ENCODE data around the gene MAN2B2.

Gene MAN2B2

GRCh38 chr4:6535329-6535692, 39.7 kb upstream of the MAN2B2 start:
- DNase-seq (no peak), ATAC-seq (replicated peaks) (no peak)
- Mint-ChIP-seq H3K4me1 (ENCODE audit: low read depth in 2 of 2) (no peaks in the 10 kb centered on the region), H3K9me3 (peaks cover 0 to 2% of the 10 kb centered on the region in 2 donors), H3K27ac (no peak overlapping the region), H3K27me3 (peaks cover 18 to 22% of the 10 kb centered on the region in 2 donors), H3K4me3 (no peak overlapping the region), H3K36me3 (ENCODE audit: insufficient read depth) (no peaks in the 10 kb centered on the region)

GRCh38 chr4:6535706-6536105, 39.3 kb upstream of the MAN2B2 start:
- Mint-ChIP-seq H3K4me3 (no peak overlapping the region), H3K27me3 (peaks cover 22 to 26% of the 10 kb centered on the region in 2 donors), H3K9me3 (peaks cover 0 to 5% of the 10 kb centered on the region in 2 donors), H3K27ac (no peak overlapping the region), H3K4me1 (ENCODE audit: low read depth in 2 of 2) (no peaks in the 10 kb centered on the region), H3K36me3 (ENCODE audit: insufficient read depth) (no peaks in the 10 kb centered on the region)
- ATAC-seq (replicated peaks) (no peak), DNase-seq (no peak)

- Mint-ChIP-seq H3K4me3 (no peak overlapping the region), H3K9me3 (peaks cover 0 to 5% of the 10 kb centered on the region in 2 donors), H3K4me1 (ENCODE audit: low read depth in 2 of 2) (no peaks in the 10 kb centered on the region), H3K27ac (no peak overlapping the region), H3K27me3 (peaks cover 32 to 38% of the 10 kb centered on the region in 2 donors), H3K36me3 (ENCODE audit: insufficient read depth) (no peaks in the 10 kb centered on the region)
- DNase-seq (no peak), ATAC-seq (replicated peaks) (no peak)
Observed at GRCh38 chr4:6538111-6538510, 36.9 kb upstream of the MAN2B2 start.

GRCh38 chr4:6538575-6538974, 36.4 kb upstream of the MAN2B2 start:
- no peak for DNase-seq
- no peaks in the 10 kb centered on the region for H3K36me3 Mint-ChIP-seq (ENCODE audit: insufficient read depth)
- no peaks in the 10 kb centered on the region for H3K4me1 Mint-ChIP-seq (ENCODE audit: low read depth in 2 of 2)
- H3K27ac Mint-ChIP-seq = no peak overlapping the region
- H3K27me3 Mint-ChIP-seq = peaks cover 37 to 43% of the 10 kb centered on the region in 2 donors
- H3K4me3 Mint-ChIP-seq = no peak overlapping the region
- H3K9me3 Mint-ChIP-seq = peaks cover 0 to 5% of the 10 kb centered on the region in 2 donors
- no peak for ATAC-seq (replicated peaks)

GRCh38 chr4:6539009-6539764, 35.8 kb upstream of the MAN2B2 start:
- DNase-seq = no peak
- H3K36me3 Mint-ChIP-seq (ENCODE audit: insufficient read depth) = peaks cover 2% of the 10 kb centered on the region
- H3K27me3 Mint-ChIP-seq = peaks cover 42 to 49% of the 10 kb centered on the region in 2 donors
- peaks cover 0 to 5% of the 10 kb centered on the region in 2 donors for H3K9me3 Mint-ChIP-seq
- no peak overlapping the region for H3K27ac Mint-ChIP-seq
- H3K4me3 Mint-ChIP-seq = no peak overlapping the region
- H3K4me1 Mint-ChIP-seq (ENCODE audit: low read depth in 2 of 2) = no peaks in the 10 kb centered on the region
- no peak for ATAC-seq (replicated peaks)

GRCh38 chr4:6540879-6541278, 34.1 kb upstream of the MAN2B2 start:
- H3K4me3 Mint-ChIP-seq = no peak overlapping the region
- ATAC-seq (replicated peaks) = no peak
- peaks cover 58 to 66% of the 10 kb centered on the region in 2 donors for H3K27me3 Mint-ChIP-seq
- H3K27ac Mint-ChIP-seq = no peak overlapping the region
- DNase-seq = no peak
- peaks cover 0 to 5% of the 10 kb centered on the region in 2 donors for H3K9me3 Mint-ChIP-seq
- H3K4me1 Mint-ChIP-seq (ENCODE audit: low read depth in 2 of 2) = no peaks in the 10 kb centered on the region
- peaks cover 2% of the 10 kb centered on the region for H3K36me3 Mint-ChIP-seq (ENCODE audit: insufficient read depth)

GRCh38 chr4:6541789-6542188, 33.2 kb upstream of the MAN2B2 start:
- H3K4me3 Mint-ChIP-seq = no peak overlapping the region
- peaks cover 0 to 5% of the 10 kb centered on the region in 2 donors for H3K9me3 Mint-ChIP-seq
- ATAC-seq (replicated peaks) = no peak

GRCh38 chr4:6542951-6543350, 32.0 kb upstream of the MAN2B2 start:
- H3K27ac Mint-ChIP-seq = no peak overlapping the region
- DNase-seq = no peak
- peaks cover 0 to 1% of the 10 kb centered on the region in 2 donors for H3K4me1 Mint-ChIP-seq (ENCODE audit: low read depth in 2 of 2)
- peaks cover 0 to 5% of the 10 kb centered on the region in 2 donors for H3K9me3 Mint-ChIP-seq
- no peak for ATAC-seq (replicated peaks)
- H3K36me3 Mint-ChIP-seq (ENCODE audit: insufficient read depth) = peaks cover 2% of the 10 kb centered on the region
- H3K4me3 Mint-ChIP-seq = no peak overlapping the region
- peaks cover 69 to 87% of the 10 kb centered on the region in 2 donors for H3K27me3 Mint-ChIP-seq

More at GRCh38 chr4:6541789-6542188, 33.2 kb upstream of the MAN2B2 start:
- Mint-ChIP-seq H3K4me1 (ENCODE audit: low read depth in 2 of 2) (peaks cover 0 to 1% of the 10 kb centered on the region in 2 donors), H3K27ac (no peak overlapping the region), H3K36me3 (ENCODE audit: insufficient read depth) (peaks cover 2% of the 10 kb centered on the region), H3K27me3 (peaks cover 58 to 75% of the 10 kb centered on the region in 2 donors)
- DNase-seq = no peak

- Mint-ChIP-seq H3K36me3 (ENCODE audit: insufficient read depth) (peaks cover 2% of the 10 kb centered on the region), H3K4me1 (ENCODE audit: low read depth in 2 of 2) (peaks cover 1 to 5% of the 10 kb centered on the region in 2 donors), H3K4me3 (no peak overlapping the region), H3K27ac (no peak overlapping the region), H3K9me3 (no peaks in the 10 kb centered on the region), H3K27me3 (peaks cover 67 to 94% of the 10 kb centered on the region in 2 donors)
- no peak for DNase-seq
- ATAC-seq (replicated peaks) = no peak
Observed at GRCh38 chr4:6546091-6546490, 28.9 kb upstream of the MAN2B2 start.

- peak; percentile 43 to 51 (median 44) for DNase-seq
- no peaks in the 10 kb centered on the region for H3K9me3 Mint-ChIP-seq
- peaks cover 2% of the 10 kb centered on the region for H3K36me3 Mint-ChIP-seq (ENCODE audit: insufficient read depth)
- peaks cover 1 to 5% of the 10 kb centered on the region in 2 donors for H3K4me1 Mint-ChIP-seq (ENCODE audit: low read depth in 2 of 2)
- H3K4me3 Mint-ChIP-seq = no peak overlapping the region
- peak; percentile 57 for ATAC-seq (replicated peaks)
- peak overlapping the region in 1 of 2 donors; percentile 39 for H3K27ac Mint-ChIP-seq
- peaks cover 66 to 100% of the 10 kb centered on the region in 2 donors for H3K27me3 Mint-ChIP-seq
Observed at GRCh38 chr4:6546681-6547447, 28.1 kb upstream of the MAN2B2 start.

GRCh38 chr4:6548201-6548881, 26.6 kb upstream of the MAN2B2 start:
- H3K4me1 Mint-ChIP-seq (ENCODE audit: low read depth in 2 of 2) = peaks cover 1 to 5% of the 10 kb centered on the region in 2 donors
- H3K27ac Mint-ChIP-seq = no peak overlapping the region
- H3K9me3 Mint-ChIP-seq = no peaks in the 10 kb centered on the region
- ATAC-seq (replicated peaks) = no peak
- no peak for DNase-seq
- no peak overlapping the region for H3K4me3 Mint-ChIP-seq
- peaks cover 70 to 100% of the 10 kb centered on the region in 2 donors for H3K27me3 Mint-ChIP-seq
- H3K36me3 Mint-ChIP-seq (ENCODE audit: insufficient read depth) = peaks cover 2% of the 10 kb centered on the region

- ATAC-seq (replicated peaks) (no peak), DNase-seq (no peak)
- Mint-ChIP-seq H3K27ac (no peak overlapping the region), H3K27me3 (peaks cover 67 to 100% of the 10 kb centered on the region in 2 donors), H3K4me1 (ENCODE audit: low read depth in 2 of 2) (peaks cover 1 to 5% of the 10 kb centered on the region in 2 donors), H3K36me3 (ENCODE audit: insufficient read depth) (peaks cover 2% of the 10 kb centered on the region), H3K4me3 (no peak overlapping the region), H3K9me3 (no peaks in the 10 kb centered on the region)
Observed at GRCh38 chr4:6548882-6549230, 26.1 kb upstream of the MAN2B2 start.

GRCh38 chr4:6549445-6549844, 25.5 kb upstream of the MAN2B2 start:
- Mint-ChIP-seq H3K9me3 (no peaks in the 10 kb centered on the region), H3K4me1 (ENCODE audit: low read depth in 2 of 2) (peaks cover 1 to 5% of the 10 kb centered on the region in 2 donors), H3K36me3 (ENCODE audit: insufficient read depth) (no peaks in the 10 kb centered on the region), H3K4me3 (no peak overlapping the region), H3K27me3 (peaks cover 66 to 100% of the 10 kb centered on the region in 2 donors), H3K27ac (no peak overlapping the region)
- no peak for DNase-seq
- no peak for ATAC-seq (replicated peaks)

Data from effector memory CD8-positive, alpha-beta T cell (primary cell).